ENCODE measurements around the gene BTBD16. TPM values are rescaled to one million over a fixed set of nuclear protein-coding genes. Genes with fewer than 3 reads are reported as not detected.

Gene BTBD16
- total RNA-seq, 1 donor from 2014 or later, result 0.35 TPM

DNA sequence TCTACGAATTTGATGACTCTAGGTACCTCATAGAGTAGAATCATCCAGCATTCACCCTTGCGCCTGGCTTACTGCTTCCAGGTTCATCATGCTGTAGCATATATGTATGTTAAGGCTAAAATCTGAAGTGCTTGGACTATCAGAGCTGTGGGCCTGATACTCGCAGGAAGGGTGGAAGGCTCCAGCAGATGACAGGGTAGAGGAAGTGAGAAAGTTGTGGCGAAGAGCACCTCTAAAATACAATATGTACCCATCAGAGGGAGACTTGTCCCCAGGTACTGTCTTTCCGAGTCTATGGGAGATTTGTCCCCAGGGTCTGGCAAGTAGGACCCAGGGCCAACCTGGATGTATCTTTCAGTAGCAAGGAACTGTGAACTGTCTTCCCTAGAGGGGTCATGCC lies 55.3 kb downstream of the BTBD16 start:
- TF ChIP-seq, protein P1, sequence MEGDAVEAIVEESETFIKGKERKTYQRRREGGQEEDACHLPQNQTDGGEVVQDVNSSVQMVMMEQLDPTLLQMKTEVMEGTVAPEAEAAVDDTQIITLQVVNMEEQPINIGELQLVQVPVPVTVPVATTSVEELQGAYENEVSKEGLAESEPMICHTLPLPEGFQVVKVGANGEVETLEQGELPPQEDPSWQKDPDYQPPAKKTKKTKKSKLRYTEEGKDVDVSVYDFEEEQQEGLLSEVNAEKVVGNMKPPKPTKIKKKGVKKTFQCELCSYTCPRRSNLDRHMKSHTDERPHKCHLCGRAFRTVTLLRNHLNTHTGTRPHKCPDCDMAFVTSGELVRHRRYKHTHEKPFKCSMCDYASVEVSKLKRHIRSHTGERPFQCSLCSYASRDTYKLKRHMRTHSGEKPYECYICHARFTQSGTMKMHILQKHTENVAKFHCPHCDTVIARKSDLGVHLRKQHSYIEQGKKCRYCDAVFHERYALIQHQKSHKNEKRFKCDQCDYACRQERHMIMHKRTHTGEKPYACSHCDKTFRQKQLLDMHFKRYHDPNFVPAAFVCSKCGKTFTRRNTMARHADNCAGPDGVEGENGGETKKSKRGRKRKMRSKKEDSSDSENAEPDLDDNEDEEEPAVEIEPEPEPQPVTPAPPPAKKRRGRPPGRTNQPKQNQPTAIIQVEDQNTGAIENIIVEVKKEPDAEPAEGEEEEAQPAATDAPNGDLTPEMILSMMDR (IDR thresholded peaks at IDR 0.05), result no peak
- H3K27me3 ChIP-seq, result peaks cover under 1% of the 10 kb centered on the region
- H3K9me3 ChIP-seq, result no peaks in the 10 kb centered on the region
- no peak for ATAC-seq
- no peak overlapping the region for H3K4me3 ChIP-seq
- intact Hi-C loops (cut with DNase I), result no loop called here
- H3K36me3 ChIP-seq, result no peaks in the 10 kb centered on the region
- no peak overlapping the region for H3K27ac ChIP-seq
- no peaks in the 10 kb centered on the region for H3K4me1 ChIP-seq
- DNase-seq, result no peak

DNA sequence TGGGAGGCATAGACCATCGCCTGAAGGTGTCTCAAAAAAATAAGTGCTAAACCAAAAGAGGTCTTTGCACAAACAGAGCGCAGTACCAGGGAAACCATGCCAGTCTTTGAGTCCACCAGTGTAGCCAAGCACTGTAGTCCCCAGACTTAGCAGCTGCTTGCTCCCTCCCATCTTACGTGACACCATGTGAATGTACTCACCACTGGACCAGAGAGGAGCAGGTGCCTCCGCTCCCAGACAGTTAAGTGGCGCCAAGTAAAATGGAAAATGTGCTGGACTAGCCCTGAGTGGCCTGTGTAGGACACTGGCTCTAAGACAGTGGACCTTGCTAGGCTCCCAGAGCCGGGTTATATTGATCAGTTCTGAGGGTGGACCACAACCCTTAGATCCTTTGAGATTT lies 55.7 kb downstream of the BTBD16 start:
- Histone ChIP-seq H3K4me3 (no peak overlapping the region), H3K36me3 (no peaks in the 10 kb centered on the region), H3K9me3 (no peaks in the 10 kb centered on the region), H3K4me1 (no peaks in the 10 kb centered on the region), H3K27me3 (peaks cover 4% of the 10 kb centered on the region), H3K27ac (no peak overlapping the region)
- intact Hi-C loops (cut with DNase I), result no loop called here
- DNase-seq (no peak), ATAC-seq (no peak)
- TF ChIP-seq, protein P1 (IDR thresholded peaks at IDR 0.05), result no peak

DNA sequence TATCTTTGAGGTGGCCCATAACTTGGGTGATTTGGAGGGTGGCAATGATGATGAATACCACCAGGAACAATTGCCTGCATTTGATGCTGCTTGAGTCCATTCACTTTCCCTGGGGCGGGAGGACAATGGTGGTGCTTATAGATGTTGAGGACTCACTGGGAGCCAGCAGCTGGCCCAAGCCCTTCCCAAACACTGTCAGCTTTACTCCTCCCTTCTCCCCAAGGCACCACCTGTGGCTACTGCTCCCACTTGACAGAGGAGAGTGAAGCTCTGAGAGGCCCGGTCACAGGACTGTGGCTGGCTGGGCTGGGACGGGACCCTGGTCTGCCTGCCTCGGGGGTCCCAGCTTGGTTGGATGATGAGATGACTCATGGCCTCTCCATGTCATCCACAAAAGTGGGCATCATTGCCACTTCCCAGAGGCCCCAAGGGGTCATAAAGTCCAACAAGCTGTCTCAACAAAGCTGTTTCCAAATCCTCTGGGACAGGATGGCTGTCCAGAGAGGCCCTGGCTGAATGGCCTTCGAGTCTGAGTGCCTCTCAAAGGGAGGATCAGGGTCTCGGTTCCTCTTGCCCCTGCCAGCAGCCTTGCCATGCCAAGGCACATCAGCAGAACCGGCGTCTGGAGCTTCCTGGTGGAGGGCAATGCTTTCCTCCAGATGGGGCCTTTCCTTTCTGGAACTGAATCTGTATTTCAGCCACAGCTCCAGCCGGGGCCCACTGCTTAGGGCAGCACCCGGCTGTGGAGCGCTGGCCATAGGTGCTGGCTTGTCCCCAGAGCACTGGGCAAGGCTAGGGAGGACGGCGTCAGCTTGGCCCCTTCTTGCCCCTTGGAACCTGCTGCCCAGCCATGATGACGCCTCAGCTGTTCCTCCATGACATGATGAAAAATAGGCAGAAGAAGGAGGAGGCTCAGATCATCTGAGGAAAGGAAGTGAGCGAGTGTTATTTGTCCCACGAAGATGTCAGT lies 56.4 kb downstream of the BTBD16 start:
- DNase-seq, result no peak
- ATAC-seq, result no peak

DNA sequence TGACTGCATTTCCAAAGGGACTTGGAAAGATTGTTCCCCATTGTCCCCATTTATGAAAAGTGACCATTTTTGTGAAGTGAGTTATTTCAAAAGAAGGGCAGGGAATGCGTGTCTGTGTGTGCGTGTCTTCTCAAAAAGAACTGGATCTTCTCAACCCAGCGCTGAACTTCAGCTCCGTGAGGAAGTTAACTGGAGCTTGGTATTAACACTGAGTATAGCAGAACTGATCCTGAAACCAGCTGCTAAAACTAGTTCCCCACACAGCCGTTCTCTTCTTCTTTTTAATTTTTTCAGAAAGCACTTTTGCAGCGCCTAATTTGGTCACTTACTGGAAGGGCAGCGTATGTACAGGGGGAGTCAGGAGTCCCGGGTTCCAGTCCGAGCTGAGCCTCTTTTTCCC lies 57.6 kb downstream of the BTBD16 start:
- peaks cover 5% of the 10 kb centered on the region for H3K27me3 ChIP-seq
- H3K4me1 ChIP-seq, result no peaks in the 10 kb centered on the region
- no peak for DNase-seq
- TF ChIP-seq, protein P1 (IDR thresholded peaks at IDR 0.05), result no peak
- no peaks in the 10 kb centered on the region for H3K9me3 ChIP-seq
- H3K4me3 ChIP-seq, result no peak overlapping the region
- intact Hi-C loops (cut with DNase I), result no loop called here
- H3K27ac ChIP-seq, result no peak overlapping the region
- H3K36me3 ChIP-seq, result no peaks in the 10 kb centered on the region
- ATAC-seq, result no peak

More for the DNA sequence above, 56.4 kb downstream of the BTBD16 start:
- Histone ChIP-seq H3K4me3 (no peak overlapping the region), H3K27ac (no peak overlapping the region), H3K27me3 (peaks cover 5% of the 10 kb centered on the region), H3K4me1 (no peaks in the 10 kb centered on the region), H3K36me3 (no peaks in the 10 kb centered on the region), H3K9me3 (no peaks in the 10 kb centered on the region)
- TF ChIP-seq, protein P1 (IDR thresholded peaks at IDR 0.05), result no peak
- intact Hi-C loops (cut with DNase I), result no loop called here

DNA sequence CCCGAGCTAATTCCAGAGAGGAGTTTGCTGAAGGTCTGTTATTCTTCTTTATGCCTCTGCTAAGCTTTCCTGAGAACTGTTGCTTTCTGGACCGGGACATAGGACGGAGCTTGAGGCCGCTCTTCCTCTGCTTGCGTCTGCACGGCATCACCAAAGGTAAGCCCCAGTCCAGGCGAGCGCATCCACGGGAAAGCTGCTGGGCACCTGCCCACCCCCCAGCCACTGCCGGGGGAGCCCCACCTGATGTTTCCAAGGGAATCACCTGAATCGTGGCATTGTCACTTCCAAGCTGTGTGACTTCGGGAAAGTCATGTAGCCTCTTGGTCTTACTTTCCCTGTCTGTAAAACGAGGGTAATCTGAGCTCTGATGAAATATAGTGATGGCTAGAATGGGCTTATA lies 58.3 kb downstream of the BTBD16 start:
- Histone ChIP-seq H3K4me3 (no peak overlapping the region), H3K27ac (no peak overlapping the region), H3K36me3 (no peaks in the 10 kb centered on the region), H3K9me3 (no peaks in the 10 kb centered on the region), H3K4me1 (no peaks in the 10 kb centered on the region), H3K27me3 (peaks cover 5% of the 10 kb centered on the region)
- no peak for ATAC-seq
- DNase-seq, result no peak
- intact Hi-C loops (cut with DNase I), result no loop called here
- TF ChIP-seq, protein P1 (IDR thresholded peaks at IDR 0.05), result no peak
